Measurements from ENCODE around the gene SAA4. TPM values are rescaled to one million over a fixed set of nuclear protein-coding genes. Genes with fewer than 3 reads are reported as not detected.
"Not testable (repeated sequence)": the region's sequence is repeated elsewhere in the genome, so short reads cannot be mapped to it uniquely, and the experiment has no call there.

Gene SAA4
- total RNA-seq, 2 experiments from 2014 or later = not detected

DNA sequence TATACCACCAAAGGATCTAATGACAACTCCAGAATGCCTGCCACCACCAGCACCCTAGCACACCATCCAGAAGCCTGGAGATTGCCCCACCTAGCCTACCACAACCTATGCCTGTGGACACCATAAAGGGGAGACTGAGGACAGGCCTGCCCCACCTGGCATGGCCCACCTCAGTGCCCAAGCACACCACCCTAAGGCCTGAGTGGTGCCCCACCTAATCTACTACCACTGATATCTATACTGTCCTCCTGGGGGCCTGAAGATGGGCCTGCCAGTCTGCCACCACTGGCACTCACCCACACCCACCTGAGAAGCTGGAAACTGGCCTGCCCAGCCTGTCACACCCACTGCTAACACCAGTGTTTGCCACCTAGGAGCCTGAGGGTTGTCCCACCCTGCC, 31.8 kb downstream of the SAA4 start:
- Mint-ChIP-seq H3K4me1 (ENCODE audit: low read depth) (no peaks in the 10 kb centered on the region), H3K9me3 (peaks cover 4% of the 10 kb centered on the region), H3K36me3 (no peaks in the 10 kb centered on the region), H3K27ac (no peak overlapping the region), H3K27me3 (peaks cover 41% of the 10 kb centered on the region), H3K4me3 (no peak overlapping the region)
- DNase-seq = no peak
- POLR2A ChIA-PET = no interaction called here
- intact Hi-C loops (cut with micrococcal nuclease) = loop anchor here (10.0 kb wide), 1 partner anchor 90 kb away; no protein-coding TSS in a partner anchor
- CTCF ChIA-PET = interaction anchor here (1.5 kb wide), 1 partner anchor 89 kb away, joined by 25 read pairs; no protein-coding TSS in a partner anchor

- H3K27ac Mint-ChIP-seq = no peak overlapping the region
- CTCF ChIA-PET = interaction anchor here (0.6 to 1.7 kb wide), 7 partner anchors 8 to 218 kb away, joined by 3 to 25 read pairs (median 3); no protein-coding TSS in a partner anchor
- POLR2A ChIA-PET = no interaction called here
- H3K27me3 Mint-ChIP-seq = peaks cover 39% of the 10 kb centered on the region
- H3K36me3 Mint-ChIP-seq = no peaks in the 10 kb centered on the region
- no peak for DNase-seq
- H3K4me1 Mint-ChIP-seq (ENCODE audit: low read depth) = no peaks in the 10 kb centered on the region
- H3K4me3 Mint-ChIP-seq = no peak overlapping the region
- intact Hi-C loops (cut with micrococcal nuclease) = loop anchor here (10.0 kb wide), 1 partner anchor 89 kb away; no protein-coding TSS in a partner anchor
- peaks cover 4% of the 10 kb centered on the region for H3K9me3 Mint-ChIP-seq
These were observed 32.4 kb downstream of the SAA4 start for GRCh38 chr11:18204220-18204619.

DNA sequence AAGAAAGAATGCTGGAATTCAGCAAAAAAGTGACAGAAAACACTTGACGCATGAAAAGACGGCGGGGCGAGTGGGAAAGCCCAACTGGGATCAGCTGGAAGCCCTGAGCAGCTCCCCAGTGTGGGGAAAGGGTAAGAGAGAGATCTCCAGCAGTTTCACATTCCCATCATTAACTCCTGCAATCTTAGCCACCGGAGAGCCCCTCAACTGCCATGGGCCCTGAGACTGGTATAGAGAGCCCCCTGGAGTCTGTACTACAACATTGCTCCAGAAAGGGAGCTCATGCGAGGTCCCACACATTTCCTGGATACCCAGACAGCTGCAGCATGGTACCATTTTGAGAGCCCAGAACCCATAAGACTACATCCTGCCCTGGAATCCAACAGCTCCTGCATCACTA, 32.9 kb downstream of the SAA4 start:
- no peak overlapping the region for H3K4me3 Mint-ChIP-seq

GRCh38 chr11:18197738-18198137, 38.9 kb downstream of the SAA4 start:
- H3K4me1 Mint-ChIP-seq (ENCODE audit: low read depth); H3K4me3 Mint-ChIP-seq; H3K9me3 Mint-ChIP-seq; H3K27ac Mint-ChIP-seq; CTCF ChIA-PET; H3K36me3 Mint-ChIP-seq; H3K27me3 Mint-ChIP-seq; DNase-seq; intact Hi-C loops (cut with micrococcal nuclease); POLR2A ChIA-PET: not testable (repeated sequence)

More for the DNA sequence above, 32.9 kb downstream of the SAA4 start:
- ChIA-PET CTCF (interaction anchor here (0.6 to 1.7 kb wide), 7 partner anchors 9 to 218 kb away, joined by 3 to 25 read pairs (median 3); no protein-coding TSS in a partner anchor), POLR2A (no interaction called here)
- Mint-ChIP-seq H3K36me3 (no peaks in the 10 kb centered on the region), H3K4me1 (ENCODE audit: low read depth) (no peaks in the 10 kb centered on the region), H3K27me3 (peaks cover 38% of the 10 kb centered on the region), H3K27ac (no peak overlapping the region), H3K9me3 (peaks cover 4% of the 10 kb centered on the region)
- no peak for DNase-seq
- intact Hi-C loops (cut with micrococcal nuclease) = loop anchor here (10.0 kb wide), 1 partner anchor 89 kb away; no protein-coding TSS in a partner anchor

DNA sequence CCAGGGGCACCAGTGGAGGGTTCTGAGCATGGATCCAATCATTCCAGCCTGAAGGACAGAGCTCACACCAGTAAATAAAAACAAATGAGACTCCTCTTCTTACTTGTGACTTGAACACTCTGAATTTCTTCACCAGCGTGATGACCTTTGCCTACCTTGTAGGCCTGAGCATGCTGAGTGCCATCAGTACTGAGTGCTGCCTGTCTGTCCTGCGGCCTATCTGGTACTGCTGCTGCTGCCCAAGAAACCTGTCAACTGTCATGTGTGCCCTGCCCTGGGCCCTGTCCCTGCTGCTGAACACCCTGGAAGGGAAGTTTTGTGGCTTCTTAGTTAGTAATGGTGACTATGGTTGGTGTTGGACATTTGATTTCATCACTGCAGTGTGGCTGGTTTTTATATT, 40.1 kb downstream of the SAA4 start:
- H3K9me3 Mint-ChIP-seq = no peaks in the 10 kb centered on the region
- H3K27ac Mint-ChIP-seq = no peak overlapping the region
- POLR2A ChIA-PET = no interaction called here

GRCh38 chr11:18193010-18193409, 43.6 kb downstream of the SAA4 start:
- ChIA-PET CTCF (no interaction called here), POLR2A (no interaction called here)
- peak; percentile 16 for DNase-seq
- peaks cover 6% of the 10 kb centered on the region for H3K27me3 Mint-ChIP-seq
- no peak overlapping the region for H3K4me3 Mint-ChIP-seq
- intact Hi-C loops (cut with micrococcal nuclease) = no loop called here
- no peaks in the 10 kb centered on the region for H3K9me3 Mint-ChIP-seq
- no peak overlapping the region for H3K27ac Mint-ChIP-seq
- H3K4me1 Mint-ChIP-seq (ENCODE audit: low read depth) = no peaks in the 10 kb centered on the region
- no peaks in the 10 kb centered on the region for H3K36me3 Mint-ChIP-seq

More for the DNA sequence above, 40.1 kb downstream of the SAA4 start:
- intact Hi-C loops (cut with micrococcal nuclease) = no loop called here
- Mint-ChIP-seq H3K27me3 (peaks cover 11% of the 10 kb centered on the region), H3K36me3 (no peaks in the 10 kb centered on the region), H3K4me1 (ENCODE audit: low read depth) (no peaks in the 10 kb centered on the region), H3K4me3 (no peak overlapping the region)
- no peak for DNase-seq
- CTCF ChIA-PET = no interaction called here

DNA sequence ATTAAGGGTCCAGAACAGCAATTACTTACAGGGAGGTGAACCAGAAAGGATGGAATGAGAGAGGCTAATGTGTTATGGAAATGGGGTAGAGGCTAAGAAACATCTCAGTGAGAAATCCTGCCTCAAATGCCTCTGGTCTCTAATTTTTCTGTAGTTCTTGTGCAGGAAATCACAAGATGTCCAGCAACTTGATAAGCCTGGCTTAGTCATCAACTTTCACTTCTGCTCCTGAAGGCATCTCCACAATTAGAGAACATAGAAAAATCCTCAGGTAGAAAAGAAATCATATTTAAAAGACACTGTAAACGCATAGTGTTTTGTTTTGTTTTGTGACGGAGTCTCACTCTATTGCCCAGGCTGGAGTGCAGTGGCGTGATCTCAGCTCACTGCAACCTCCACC, 45.2 kb downstream of the SAA4 start:
- Mint-ChIP-seq H3K27ac (no peak overlapping the region), H3K27me3 (peaks cover 10% of the 10 kb centered on the region), H3K36me3 (no peaks in the 10 kb centered on the region), H3K9me3 (no peaks in the 10 kb centered on the region), H3K4me1 (ENCODE audit: low read depth) (no peaks in the 10 kb centered on the region), H3K4me3 (no peak overlapping the region)
- POLR2A ChIA-PET = no interaction called here
- intact Hi-C loops (cut with micrococcal nuclease) = no loop called here
- CTCF ChIA-PET = no interaction called here
- DNase-seq = no peak

DNA sequence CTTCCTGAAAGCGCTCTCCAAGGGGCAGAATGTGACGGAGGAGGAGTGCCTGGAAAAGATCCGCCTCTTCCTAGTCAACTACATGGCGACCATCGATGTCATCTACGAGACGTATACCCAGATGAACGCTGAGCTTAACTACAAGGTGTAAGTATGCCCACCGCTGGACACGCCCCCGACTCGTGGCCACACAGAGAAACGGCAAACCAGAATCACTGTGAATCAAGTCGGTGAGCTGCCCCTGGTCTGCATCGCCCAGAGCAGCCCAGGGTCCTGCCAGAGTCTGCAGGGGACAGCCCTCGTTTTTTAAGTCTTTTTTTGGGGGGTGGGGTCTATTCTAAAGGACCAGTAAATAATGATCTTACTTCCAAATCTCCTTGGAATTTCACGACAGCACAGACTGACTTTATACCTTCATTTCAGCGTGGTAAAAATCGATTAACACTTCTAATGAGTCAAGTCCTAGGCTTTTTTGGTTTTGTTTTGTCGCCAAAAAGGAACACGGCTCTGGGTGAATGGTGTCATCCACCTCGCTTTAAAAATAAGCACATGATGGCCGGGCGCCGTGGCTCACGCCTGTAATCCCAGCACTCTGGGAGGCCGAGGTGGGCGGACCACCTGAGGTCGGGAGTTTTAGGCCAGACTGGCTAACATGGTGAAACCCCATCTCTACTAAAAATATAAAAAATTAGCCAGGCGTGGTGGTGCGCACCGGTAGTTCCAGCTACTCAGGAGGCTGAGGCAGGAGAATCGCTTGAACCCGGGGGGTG, 46.9 kb downstream of the SAA4 start:
- H3K27ac Mint-ChIP-seq; POLR2A ChIA-PET; intact Hi-C loops (cut with micrococcal nuclease); H3K9me3 Mint-ChIP-seq; H3K4me1 Mint-ChIP-seq (ENCODE audit: low read depth); DNase-seq; H3K36me3 Mint-ChIP-seq; CTCF ChIA-PET; H3K4me3 Mint-ChIP-seq: not testable (repeated sequence)
- H3K27me3 Mint-ChIP-seq = peaks cover 15% of the 10 kb centered on the region

DNA sequence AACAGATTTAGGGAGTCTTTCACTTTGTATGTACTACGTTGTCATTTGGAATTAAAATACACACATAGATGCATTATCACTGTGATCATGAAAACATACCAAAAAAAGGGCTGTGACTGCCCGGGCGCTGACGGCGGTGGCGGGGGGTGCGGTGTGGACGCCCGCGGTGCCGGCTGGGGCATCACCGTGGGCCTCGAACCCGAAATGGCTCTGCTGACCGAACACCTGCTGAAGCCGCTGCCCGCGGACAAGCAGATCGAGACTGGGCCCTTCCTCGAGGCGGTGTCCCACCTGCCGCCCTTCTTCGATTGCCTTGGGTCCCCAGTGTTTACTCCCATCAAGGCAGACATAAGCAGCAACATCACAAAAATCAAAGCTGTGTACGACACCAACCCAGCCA, 47.8 kb downstream of the SAA4 start:
- POLR2A ChIA-PET = no interaction called here
- CTCF ChIA-PET = interaction anchor here (1.6 kb wide), 1 partner anchor 55 kb away, joined by 4 read pairs; no protein-coding TSS in a partner anchor
- Mint-ChIP-seq H3K9me3 (no peaks in the 10 kb centered on the region), H3K36me3 (no peaks in the 10 kb centered on the region), H3K27ac (no peak overlapping the region), H3K4me1 (ENCODE audit: low read depth) (no peaks in the 10 kb centered on the region), H3K27me3 (peaks cover 18% of the 10 kb centered on the region), H3K4me3 (no peak overlapping the region)
- DNase-seq = no peak
- intact Hi-C loops (cut with micrococcal nuclease) = no loop called here

Other genes with a start within 250 kb of the SAA4 start
- gene SERGEF, start 223.8 kb downstream of the SAA4 start, total RNA-seq = 10 to 100 TPM; 42.7 to 44.2 TPM
- under 1 TPM; 0.05 to 0.14 TPM for gene TPH1, start 190.5 kb downstream of the SAA4 start, total RNA-seq
- 10 to 100 TPM; 32.1 to 34.3 TPM for gene SAAL1, start 130.7 kb downstream of the SAA4 start, total RNA-seq
- gene MRGPRX3, start 104.2 kb downstream of the SAA4 start, total RNA-seq = not detected
- not detected for gene MRGPRX4, start 64.0 kb downstream of the SAA4 start, total RNA-seq
- not detected for gene SAA2, start 11.9 kb upstream of the SAA4 start, total RNA-seq
- not detected for gene SAA1, start 29.5 kb upstream of the SAA4 start, total RNA-seq
- 10 to 100 TPM; 19.9 to 20.9 TPM for gene HPS5, start 85.3 kb upstream of the SAA4 start, total RNA-seq
- 10 to 100 TPM; 37.3 to 39.5 TPM for gene GTF2H1, start 85.8 kb upstream of the SAA4 start, total RNA-seq
- gene LDHA, start 157.8 kb upstream of the SAA4 start, total RNA-seq = 1,000 to 10,000 TPM; 1,556 to 1,579 TPM
- not detected for gene LDHC, start 175.5 kb upstream of the SAA4 start, total RNA-seq
- under 1 TPM in 1 of 2 experiments, not detected in 1; 0.19 TPM for gene LDHAL6A, start 219.1 kb upstream of the SAA4 start, total RNA-seq